ENCODE results near the gene CDK8.

CDK8 gene

GRCh38 chr13:26449063-26449848 is 195.3 kb downstream of the CDK8 start:
- DNase-seq: no peak
